HCT116 (cell line): ENCODE results near the gene RAB3C. TPM values are rescaled to one million over a fixed set of nuclear protein-coding genes. Genes with fewer than 3 reads are reported as not detected.

Source experiments
- ATAC-seq: fragments of 200-7000 bp; cut with Tn5 transposase; 2 replicates; pipeline ENCODE4 v1.9.1; 2020; ENCODE audit warnings: mild to moderate bottlenecking, moderate library complexity
- BruUV-seq: library from RNA; stranded (reverse); fragments of 400-500 nt; replicated peaks from 2 replicates; lab custom pipeline; 2021; lab: Mats Ljungman, UMichigan
- CTCF ChIA-PET: fragments of 300-600 bp; sonication (Branson Sonifier 250); formaldehyde crosslinking; loops from one replicate; lab custom pipeline; 2021; ENCODE audit warnings: antibody characterized with exemption; lab: Charles Lee
- POLR2A ChIA-PET: fragments of 300-600, 350-600 bp; sonication (Branson Sonifier 250); formaldehyde crosslinking; loops from one replicate; lab custom pipeline; 2021; ENCODE audit warnings: antibody characterized with exemption; lab: Charles Lee
- RAD21 ChIA-PET, 2 experiments: fragments of 300-600 bp; sonication (Branson Sonifier 250); formaldehyde crosslinking; loops; one replicate each; lab custom pipeline; 2023; ENCODE audit warnings: low total read pairs in 2 of 2; ENCODE audit not compliant: uncharacterized antibody in 2 of 2, unreplicated experiment in 2 of 2, low non-redundant PET in 1 of 2; lab: Charles Lee
- DNase-seq: peaks from one replicate; pipeline ENCODE4 v3.0.0-alpha.2; 2010; ENCODE audit warnings: low read depth, low spot score
- H2AFZ ChIP-seq: fragments of 200-600 bp; shearing (Covaris generic), sonication (generic); 2 replicates; pipeline ENCODE4 v1.6.1; 2017; ENCODE audit warnings: low read depth, mixed run types, mixed read lengths, antibody characterized with exemption, low read length; ENCODE audit not compliant: poor library complexity, severe bottlenecking
- H3K27ac ChIP-seq: 2 replicates; pipeline ENCODE4 v1.5.1; 2012; ENCODE audit warnings: low read depth, low read length
- H3K27me3 ChIP-seq: fragments of 200-600 bp; sonication (generic); 2 replicates; pipeline ENCODE4 v1.6.1; 2016; ENCODE audit warnings: mixed run types, low read length, mixed read lengths; ENCODE audit not compliant: insufficient read depth
- H3K36me3 ChIP-seq, 2 experiments: fragments of 200-500 bp in 1 of 2; fragments of 200-600 bp in 1 of 2; sonication (Bioruptor generic) in 1 of 2; sonication (generic) in 1 of 2; 2 replicates each; pipeline versions ENCODE4 v1.5.1 to v1.6.1; 2014 to 2016; ENCODE audit warnings: low read length in 2 of 2, inconsistent platforms in 1 of 2, mixed read lengths in 1 of 2, mixed run types in 1 of 2; ENCODE audit not compliant: insufficient read depth in 2 of 2, control insufficient read depth in 1 of 2
- H3K4me1 ChIP-seq, 2 experiments: fragments of 200-600 bp in 1 of 2; sonication (generic) in 1 of 2; 2 replicates each; pipeline versions ENCODE4 v1.5.1 to v1.6.1; 2012 to 2017; ENCODE audit warnings: low read length in 2 of 2, inconsistent platforms in 1 of 2, mild to moderate bottlenecking in 1 of 2, mixed read lengths in 1 of 2, mixed run types in 1 of 2, moderate library complexity in 1 of 2; ENCODE audit not compliant: insufficient read depth in 2 of 2, control insufficient read depth in 1 of 2
- H3K4me2 ChIP-seq: fragments of 200-600 bp; sonication (generic); 2 replicates; pipeline ENCODE4 v1.6.1; 2017; ENCODE audit warnings: mixed run types, low read length, mixed read lengths
- H3K4me3 ChIP-seq, 2 experiments: fragments of 200-600 bp in 1 of 2; sonication (generic) in 1 of 2; replicated peaks in 1 of 2; 2 replicates each; pipeline ENCODE4 v1.5.1; 2011 to 2016; ENCODE audit warnings: low read length in 2 of 2, control low read depth in 1 of 2, low read depth in 1 of 2, mild to moderate bottlenecking in 1 of 2, mixed read lengths in 1 of 2, mixed run types in 1 of 2
- H3K79me2 ChIP-seq: fragments of 200-600 bp; sonication (generic); 2 replicates; pipeline ENCODE4 v1.6.1; 2017; ENCODE audit warnings: mild to moderate bottlenecking, mixed run types, low read length, moderate library complexity, mixed read lengths; ENCODE audit not compliant: insufficient read depth
- H3K9ac ChIP-seq: fragments of 200-600 bp; sonication (generic); 2 replicates; pipeline ENCODE4 v1.6.1; 2016; ENCODE audit warnings: low read length, mixed read lengths
- H3K9me2 ChIP-seq: fragments of 200-600 bp; sonication (generic), shearing (Covaris generic); 2 replicates; pipeline ENCODE4 v1.6.1; 2017; ENCODE audit warnings: mixed run types, mild to moderate bottlenecking, moderate library complexity; ENCODE audit not compliant: insufficient read depth
- H3K9me3 ChIP-seq, 2 experiments: fragments of 200-500 bp in 1 of 2; fragments of 200-600 bp in 1 of 2; sonication (Bioruptor generic) in 1 of 2; sonication (generic) in 1 of 2; 2 replicates each; pipeline ENCODE4 v1.6.1; 2014 to 2017; ENCODE audit warnings: low read length in 2 of 2, mixed read lengths in 2 of 2, inconsistent platforms in 1 of 2, low read depth in 1 of 2, mild to moderate bottlenecking in 1 of 2, mixed run types in 1 of 2, moderate library complexity in 1 of 2; ENCODE audit not compliant: control insufficient read depth in 1 of 2, insufficient read depth in 1 of 2
- H4K20me1 ChIP-seq: fragments of 200-600 bp; sonication (generic), shearing (Covaris generic); 2 replicates; pipeline ENCODE4 v1.6.1; 2017; ENCODE audit warnings: mixed run types, mild to moderate bottlenecking, moderate library complexity; ENCODE audit not compliant: insufficient read depth
- CBX3 ChIP-seq: IDR thresholded peaks from 2 replicates; pipeline ENCODE4 v1.6.1; 2012; ENCODE audit warnings: low read depth
- CEBPB ChIP-seq: IDR thresholded peaks from 2 replicates; pipeline ENCODE4 v1.6.1; 2012; ENCODE audit warnings: low read depth
- ELF1 ChIP-seq: IDR thresholded peaks from 2 replicates; pipeline ENCODE4 v1.6.1; 2012; ENCODE audit warnings: low read depth, borderline replicate concordance
- EZH2 ChIP-seq: fragments of 200-600 bp; sonication (generic); IDR thresholded peaks from 2 replicates; pipeline ENCODE4 v1.6.1; 2017; ENCODE audit warnings: antibody characterized with exemption, mixed run types
- EZH2phosphoT487 ChIP-seq: fragments of 200-600 bp; IDR thresholded peaks from 2 replicates; pipeline ENCODE4 v1.6.1; 2018; ENCODE audit warnings: antibody characterized with exemption, borderline replicate concordance
- FOSL1 ChIP-seq: IDR thresholded peaks from 2 replicates; pipeline ENCODE4 v1.6.1; 2012; ENCODE audit warnings: low read depth
- JUND ChIP-seq: IDR thresholded peaks from 2 replicates; pipeline ENCODE4 v1.6.1; 2012
- POLR2A ChIP-seq: IDR thresholded peaks from 2 replicates; pipeline ENCODE4 v1.7.0; 2011; ENCODE audit warnings: borderline replicate concordance; ENCODE audit not compliant: insufficient read depth, insufficient read length; ENCODE audit errors: extremely low read depth
- POLR2AphosphoS5 ChIP-seq: IDR thresholded peaks from 2 replicates; pipeline ENCODE4 v1.6.1; 2011; ENCODE audit warnings: mild to moderate bottlenecking, low read depth, low read length, moderate library complexity
- RAD21 ChIP-seq: IDR thresholded peaks from 2 replicates; pipeline ENCODE4 v1.6.1; 2012; ENCODE audit warnings: low read depth, mild to moderate bottlenecking
- SIN3A ChIP-seq: IDR thresholded peaks from 2 replicates; pipeline ENCODE4 v1.6.1; 2012; ENCODE audit warnings: low read depth
- SP1 ChIP-seq: IDR thresholded peaks from 2 replicates; pipeline ENCODE4 v1.6.1; 2012; ENCODE audit warnings: low read depth
- TCF7L2 ChIP-seq: IDR thresholded peaks from 2 replicates; pipeline ENCODE4 v1.7.0; 2011; ENCODE audit warnings: borderline replicate concordance, inconsistent platforms; ENCODE audit not compliant: insufficient read depth, insufficient read length; ENCODE audit errors: extremely low read depth
- YY1 ChIP-seq: IDR thresholded peaks from 2 replicates; pipeline ENCODE4 v1.6.1; 2011; ENCODE audit warnings: low read length, low read depth, moderate library complexity, mild to moderate bottlenecking; ENCODE audit not compliant: insufficient replicate concordance; ENCODE audit errors: extremely low read depth
- ZFX ChIP-seq: fragments of 450-650 bp; IDR thresholded peaks from 2 replicates; pipeline ENCODE4 v1.6.1; 2017
- ZNF274 ChIP-seq: fragments of 200-500 bp; sonication (Bioruptor generic); IDR thresholded peaks from 2 replicates; pipeline ENCODE4 v1.6.1; 2014; ENCODE audit warnings: mild to moderate bottlenecking, low read depth, low read length, inconsistent platforms
- intact Hi-C: fragments of 100-400 bp; cut with micrococcal nuclease; formaldehyde crosslinking; loops from 2 replicates; pipeline ENCODE4 v1.10.0; 2022
- total RNA-seq: library from RNA; stranded (reverse); gene quantifications from one replicate; pipeline ENCODE4 v1.2.1, GENCODE V29; 2021; ENCODE audit not compliant: unreplicated experiment
- TF ChIP-seq, protein P1 (sequence below): IDR thresholded peaks from 2 replicates; pipeline ENCODE4 v1.6.1; 2012
- TF ChIP-seq, protein P2 (sequence below): IDR thresholded peaks from 2 replicates; pipeline ENCODE4 v1.6.1; 2012; ENCODE audit warnings: low read depth
- TF ChIP-seq, protein P3 (sequence below), 3 experiments: fragments of 200-600 bp in 1 of 3; sonication (generic) in 1 of 3; IDR thresholded peaks in 2 of 3; conservative IDR thresholded peaks in 1 of 3; 2 replicates each; pipeline ENCODE4 v1.5.1; 2012 to 2017; ENCODE audit warnings: low read depth in 2 of 3, low read length in 2 of 3, antibody characterized with exemption in 1 of 3, borderline replicate concordance in 1 of 3, control low read depth in 1 of 3, mild to moderate bottlenecking in 1 of 3, mixed read lengths in 1 of 3, mixed run types in 1 of 3, moderate library complexity in 1 of 3; ENCODE audit not compliant: insufficient read depth in 1 of 3
- TF ChIP-seq, protein P4 (sequence below): IDR thresholded peaks from 2 replicates; pipeline ENCODE4 v1.6.1; 2012

Gene RAB3C
- total RNA-seq, 1 experiment from 2014 or later, result not detected

DNA sequence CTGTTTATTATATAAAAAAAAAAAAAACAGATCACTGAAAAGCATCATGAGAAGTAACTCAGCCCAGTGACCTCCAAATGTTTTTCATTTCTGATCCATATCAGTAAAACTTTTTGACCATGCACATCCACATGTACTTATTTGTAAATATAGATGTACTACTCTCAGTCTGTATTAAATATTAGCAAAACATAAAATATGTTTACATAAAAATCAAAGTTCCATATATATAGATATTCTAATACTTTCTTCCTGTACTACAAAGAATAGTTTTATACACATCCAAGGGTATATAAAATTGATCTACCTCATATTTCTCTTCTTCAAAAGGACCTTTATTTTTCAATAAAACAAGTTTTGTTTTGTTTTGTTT is 309.1 kb downstream of the RAB3C start:
- Histone ChIP-seq H3K9me3 (no peaks in the 10 kb centered on the region), H3K9me2 (no peaks in the 10 kb centered on the region), H3K9ac (no peak overlapping the region), H3K4me2 (no peak overlapping the region), H3K4me1 (no peaks in the 10 kb centered on the region), H2AFZ (peak overlapping the region; percentile 54), H3K4me3 (no peak overlapping the region), H3K27ac (no peak overlapping the region), H3K79me2 (no peaks in the 10 kb centered on the region), H4K20me1 (no peaks in the 10 kb centered on the region), H3K27me3 (no peaks in the 10 kb centered on the region), H3K36me3 (no peaks in the 10 kb centered on the region)
- BruUV-seq, result no TSS peak
- ChIA-PET POLR2A (no interaction called here), CTCF (interaction anchor here (0.6 to 3.4 kb wide), 9 partner anchors 9 to 296 kb away, joined by 3 to 17 read pairs (median 5); no protein-coding TSS in a partner anchor), RAD21 (no interaction called here)
- DNase-seq, result no peak
- intact Hi-C loops, result loop anchor here (1.0 to 10.0 kb wide), 3 partner anchors 115 to 903 kb away; no protein-coding TSS in a partner anchor
- no peak for TF ChIP-seq TCF7L2
- TF ChIP-seq SP1, result no peak
- no peak for TF ChIP-seq POLR2A
- TF ChIP-seq ELF1, result no peak
- no peak for TF ChIP-seq JUND
- no peak for TF ChIP-seq RAD21
- TF ChIP-seq, protein P1, sequence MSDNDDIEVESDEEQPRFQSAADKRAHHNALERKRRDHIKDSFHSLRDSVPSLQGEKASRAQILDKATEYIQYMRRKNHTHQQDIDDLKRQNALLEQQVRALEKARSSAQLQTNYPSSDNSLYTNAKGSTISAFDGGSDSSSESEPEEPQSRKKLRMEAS, result no peak
- no peak for TF ChIP-seq SIN3A
- TF ChIP-seq CBX3, result no peak
- TF ChIP-seq, protein P2, sequence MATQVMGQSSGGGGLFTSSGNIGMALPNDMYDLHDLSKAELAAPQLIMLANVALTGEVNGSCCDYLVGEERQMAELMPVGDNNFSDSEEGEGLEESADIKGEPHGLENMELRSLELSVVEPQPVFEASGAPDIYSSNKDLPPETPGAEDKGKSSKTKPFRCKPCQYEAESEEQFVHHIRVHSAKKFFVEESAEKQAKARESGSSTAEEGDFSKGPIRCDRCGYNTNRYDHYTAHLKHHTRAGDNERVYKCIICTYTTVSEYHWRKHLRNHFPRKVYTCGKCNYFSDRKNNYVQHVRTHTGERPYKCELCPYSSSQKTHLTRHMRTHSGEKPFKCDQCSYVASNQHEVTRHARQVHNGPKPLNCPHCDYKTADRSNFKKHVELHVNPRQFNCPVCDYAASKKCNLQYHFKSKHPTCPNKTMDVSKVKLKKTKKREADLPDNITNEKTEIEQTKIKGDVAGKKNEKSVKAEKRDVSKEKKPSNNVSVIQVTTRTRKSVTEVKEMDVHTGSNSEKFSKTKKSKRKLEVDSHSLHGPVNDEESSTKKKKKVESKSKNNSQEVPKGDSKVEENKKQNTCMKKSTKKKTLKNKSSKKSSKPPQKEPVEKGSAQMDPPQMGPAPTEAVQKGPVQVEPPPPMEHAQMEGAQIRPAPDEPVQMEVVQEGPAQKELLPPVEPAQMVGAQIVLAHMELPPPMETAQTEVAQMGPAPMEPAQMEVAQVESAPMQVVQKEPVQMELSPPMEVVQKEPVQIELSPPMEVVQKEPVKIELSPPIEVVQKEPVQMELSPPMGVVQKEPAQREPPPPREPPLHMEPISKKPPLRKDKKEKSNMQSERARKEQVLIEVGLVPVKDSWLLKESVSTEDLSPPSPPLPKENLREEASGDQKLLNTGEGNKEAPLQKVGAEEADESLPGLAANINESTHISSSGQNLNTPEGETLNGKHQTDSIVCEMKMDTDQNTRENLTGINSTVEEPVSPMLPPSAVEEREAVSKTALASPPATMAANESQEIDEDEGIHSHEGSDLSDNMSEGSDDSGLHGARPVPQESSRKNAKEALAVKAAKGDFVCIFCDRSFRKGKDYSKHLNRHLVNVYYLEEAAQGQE, result no peak
- no peak for TF ChIP-seq FOSL1
- TF ChIP-seq, protein P3, sequence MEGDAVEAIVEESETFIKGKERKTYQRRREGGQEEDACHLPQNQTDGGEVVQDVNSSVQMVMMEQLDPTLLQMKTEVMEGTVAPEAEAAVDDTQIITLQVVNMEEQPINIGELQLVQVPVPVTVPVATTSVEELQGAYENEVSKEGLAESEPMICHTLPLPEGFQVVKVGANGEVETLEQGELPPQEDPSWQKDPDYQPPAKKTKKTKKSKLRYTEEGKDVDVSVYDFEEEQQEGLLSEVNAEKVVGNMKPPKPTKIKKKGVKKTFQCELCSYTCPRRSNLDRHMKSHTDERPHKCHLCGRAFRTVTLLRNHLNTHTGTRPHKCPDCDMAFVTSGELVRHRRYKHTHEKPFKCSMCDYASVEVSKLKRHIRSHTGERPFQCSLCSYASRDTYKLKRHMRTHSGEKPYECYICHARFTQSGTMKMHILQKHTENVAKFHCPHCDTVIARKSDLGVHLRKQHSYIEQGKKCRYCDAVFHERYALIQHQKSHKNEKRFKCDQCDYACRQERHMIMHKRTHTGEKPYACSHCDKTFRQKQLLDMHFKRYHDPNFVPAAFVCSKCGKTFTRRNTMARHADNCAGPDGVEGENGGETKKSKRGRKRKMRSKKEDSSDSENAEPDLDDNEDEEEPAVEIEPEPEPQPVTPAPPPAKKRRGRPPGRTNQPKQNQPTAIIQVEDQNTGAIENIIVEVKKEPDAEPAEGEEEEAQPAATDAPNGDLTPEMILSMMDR (IDR thresholded peaks at IDR 0.05 in 2 of 3, conservative IDR thresholded peaks at IDR 0.05 in 1 of 3; ENCODE audit: borderline replicate concordance in 1 of 3, insufficient read depth in 1 of 3, low read depth in 2 of 3, low read length in 2 of 3), result no peak
- no peak for TF ChIP-seq EZH2
- no peak for TF ChIP-seq EZH2phosphoT487
- no peak for TF ChIP-seq POLR2AphosphoS5
- TF ChIP-seq, protein P4, sequence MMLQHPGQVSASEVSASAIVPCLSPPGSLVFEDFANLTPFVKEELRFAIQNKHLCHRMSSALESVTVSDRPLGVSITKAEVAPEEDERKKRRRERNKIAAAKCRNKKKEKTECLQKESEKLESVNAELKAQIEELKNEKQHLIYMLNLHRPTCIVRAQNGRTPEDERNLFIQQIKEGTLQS, result no peak
- no peak for TF ChIP-seq ZNF274
- TF ChIP-seq CEBPB, result no peak
- no peak for TF ChIP-seq ZFX
- TF ChIP-seq YY1, result no peak
- no peak for ATAC-seq
